IMR-90 (cell line): ENCODE results near the gene KLF12. TPM values are rescaled to one million over a fixed set of nuclear protein-coding genes. Genes with fewer than 3 reads are reported as not detected.

Source experiments
- ATAC-seq: fragments of 200-7000 bp; cut with Tn5 transposase; 2 replicates; pipeline ENCODE4 v1.9.1; 2020; ENCODE audit warnings: low read depth, mild to moderate bottlenecking, moderate library complexity
- BruUV-seq: library from RNA; stranded (reverse); fragments of 400-500 nt; replicated peaks from 2 replicates; lab custom pipeline; 2021; lab: Mats Ljungman, UMichigan
- CTCF ChIA-PET: fragments of 300-600 bp; formaldehyde crosslinking; extraction: SDS; loops from one replicate; lab custom pipeline; 2021; ENCODE audit warnings: antibody characterized with exemption; lab: Yijun Ruan, JAX
- POLR2A ChIA-PET: fragments of 300-600 bp; sonication (Branson Sonifier 250); formaldehyde crosslinking; loops from one replicate; lab custom pipeline; 2022; ENCODE audit warnings: antibody characterized with exemption; ENCODE audit not compliant: unreplicated experiment; lab: Charles Lee
- DNase-seq: peaks from one replicate; pipeline ENCODE4 v3.0.0; 2013
- H2AFZ ChIP-seq: replicated peaks from 2 replicates; pipeline ENCODE3; 2013; ENCODE audit warnings: low read length, mild to moderate bottlenecking; ENCODE audit not compliant: poor library complexity
- H2AK5ac ChIP-seq: 2 replicates; pipeline ENCODE4 v1.6.1; 2013; ENCODE audit warnings: low read depth, low read length, inconsistent platforms
- H2AK9ac ChIP-seq: replicated peaks from 2 replicates; pipeline ENCODE3; 2013; ENCODE audit warnings: mild to moderate bottlenecking, low read depth, low read length, moderate library complexity; ENCODE audit not compliant: poor library complexity
- H2BK120ac ChIP-seq: 2 replicates; pipeline ENCODE4 v1.6.1; 2013; ENCODE audit warnings: low read depth, low read length, inconsistent platforms
- H2BK15ac ChIP-seq: 3 replicates; pipeline ENCODE4 v1.6.1; 2013; ENCODE audit warnings: low read depth, low read length, inconsistent platforms
- H2BK20ac ChIP-seq: 2 replicates; pipeline ENCODE4 v1.6.1; 2013; ENCODE audit warnings: low read depth, mild to moderate bottlenecking, inconsistent platforms, low read length, moderate library complexity
- H2BK5ac ChIP-seq: 2 replicates; pipeline ENCODE4 v1.6.1; 2013; ENCODE audit warnings: mild to moderate bottlenecking, low read depth, low read length, inconsistent platforms; ENCODE audit not compliant: poor library complexity, severe bottlenecking
- H3K14ac ChIP-seq: replicated peaks from 2 replicates; pipeline ENCODE4 v1.6.1; 2013; ENCODE audit warnings: low read depth, low read length, inconsistent platforms
- H3K18ac ChIP-seq: 2 replicates; pipeline ENCODE4 v1.6.1; 2013; ENCODE audit warnings: low read depth, low read length, control low read depth
- H3K23ac ChIP-seq: 2 replicates; pipeline ENCODE4 v1.6.1; 2013; ENCODE audit warnings: low read depth, low read length, inconsistent platforms
- H3K27ac ChIP-seq: 2 replicates; pipeline ENCODE4 v1.5.1; 2013; ENCODE audit warnings: mild to moderate bottlenecking, control low read depth, low read length; ENCODE audit not compliant: insufficient read depth
- H3K27me3 ChIP-seq: 2 replicates; pipeline ENCODE4 v1.6.1; 2013; ENCODE audit warnings: low read length; ENCODE audit not compliant: control insufficient read depth, insufficient read depth
- H3K36me3 ChIP-seq: 2 replicates; pipeline ENCODE4 v1.6.1; 2013; ENCODE audit warnings: low read length, mixed read lengths; ENCODE audit not compliant: control insufficient read depth, insufficient read depth
- H3K4ac ChIP-seq: 2 replicates; pipeline ENCODE4 v1.6.1; 2013; ENCODE audit warnings: low read depth, low read length, inconsistent platforms
- H3K4me1 ChIP-seq: 2 replicates; pipeline ENCODE4 v1.6.1; 2013; ENCODE audit warnings: low read length, mixed read lengths; ENCODE audit not compliant: control insufficient read depth, insufficient read depth
- H3K4me2 ChIP-seq: 2 replicates; pipeline ENCODE4 v1.6.1; 2013; ENCODE audit warnings: low read depth, mild to moderate bottlenecking, control low read depth, low read length, moderate library complexity
- H3K4me3 ChIP-seq: 2 replicates; pipeline ENCODE4 v1.5.1; 2013; ENCODE audit warnings: low read depth, mild to moderate bottlenecking, control low read depth, low read length, moderate library complexity; ENCODE audit not compliant: insufficient read depth
- H3K56ac ChIP-seq: 2 replicates; pipeline ENCODE4 v1.6.1; 2013; ENCODE audit warnings: low read length, inconsistent platforms; ENCODE audit not compliant: insufficient read depth; ENCODE audit errors: extremely low read depth
- H3K79me1 ChIP-seq, 2 experiments: 2 replicates each; pipeline ENCODE4 v1.6.1; 2013; ENCODE audit warnings: low read length in 2 of 2, inconsistent platforms in 1 of 2, low read depth in 1 of 2
- H3K9ac ChIP-seq: 2 replicates; pipeline ENCODE4 v1.6.1; 2013; ENCODE audit warnings: low read depth, low read length, control low read depth
- H3K9me1 ChIP-seq: 2 replicates; pipeline ENCODE4 v1.6.1; 2013; ENCODE audit warnings: low read length, inconsistent platforms; ENCODE audit not compliant: insufficient read depth
- H3K9me3 ChIP-seq: 2 replicates; pipeline ENCODE4 v1.6.1; 2013; ENCODE audit warnings: low read length; ENCODE audit not compliant: control insufficient read depth, insufficient read depth
- H4K20me1 ChIP-seq: 2 replicates; pipeline ENCODE4 v1.6.1; 2013; ENCODE audit warnings: low read length, inconsistent platforms; ENCODE audit not compliant: insufficient read depth
- H4K5ac ChIP-seq: 2 replicates; pipeline ENCODE4 v1.6.1; 2013; ENCODE audit warnings: mild to moderate bottlenecking, low read depth, low read length, control low read depth
- H4K8ac ChIP-seq, 2 experiments: 2 replicates each; pipeline ENCODE4 v1.6.1; 2013; ENCODE audit warnings: low read depth in 2 of 2, low read length in 2 of 2, control low read depth in 1 of 2, inconsistent platforms in 1 of 2
- H4K91ac ChIP-seq: 2 replicates; pipeline ENCODE4 v1.6.1; 2013; ENCODE audit warnings: low read depth, low read length, inconsistent platforms; ENCODE audit not compliant: insufficient read depth
- BHLHE40 ChIP-seq: fragments of 150-350 bp; IDR thresholded peaks from 2 replicates; pipeline ENCODE4 v1.6.1; 2016; ENCODE audit warnings: mild to moderate bottlenecking, low read depth, low read length
- RAD21 ChIP-seq: IDR thresholded peaks from 2 replicates; pipeline ENCODE4 v1.6.1; 2012; ENCODE audit warnings: low read length, improper control_type of control experiment
- RFX5 ChIP-seq: IDR thresholded peaks from 2 replicates; pipeline ENCODE4 v1.8.0; 2012; ENCODE audit warnings: low read depth, mild to moderate bottlenecking, low read length, moderate library complexity
- SMC3 ChIP-seq: fragments of 150-350 bp; IDR thresholded peaks from 2 replicates; pipeline ENCODE4 v1.6.1; 2016; ENCODE audit warnings: low read depth, mild to moderate bottlenecking, antibody characterized with exemption, low read length, moderate library complexity
- USF2 ChIP-seq: fragments of 150-350 bp; IDR thresholded peaks from 2 replicates; pipeline ENCODE4 v1.6.1; 2017; ENCODE audit warnings: mild to moderate bottlenecking, antibody characterized with exemption, low read length, low read depth
- WGBS, 2 experiments: methylation state at CpG; one replicate each; pipeline versions ENCODE4 v1.1.5 to v1.1.7; 2013; ENCODE audit warnings: missing lambda C conversion rate in 2 of 2; ENCODE audit not compliant: insufficient read length in 1 of 2; ENCODE audit errors: extremely low coverage in 2 of 2; 5-methylcytosine and 5-hydroxymethylcytosine counted together
- dilution Hi-C: fragments of 300-500 bp; cut with HindIII; formaldehyde crosslinking; loops from one replicate; pipeline ENCODE4 v1.14.3; 2018; ENCODE audit warnings: low sequenced_read_pairs; ENCODE audit not compliant: unreplicated experiment
- in situ Hi-C: fragments of 300-500 bp; cut with MboI; formaldehyde crosslinking; loops from 3 replicates; pipeline ENCODE4 v1.14.3; 2019; ENCODE audit warnings: low sequenced_read_pairs, inconsistent platforms, mixed read lengths
- intact Hi-C: fragments of 100-400 bp; cut with micrococcal nuclease; formaldehyde crosslinking; loops from 2 replicates; pipeline ENCODE4 v1.10.0; 2022
- polyA plus RNA-seq, 3 experiments: library from polyadenylated mRNA; depleted of rRNA; stranded (reverse); fragments of >200 nt; gene quantifications; 2 replicates each; pipeline ENCODE4 v1.2.3, GENCODE V29; 2012; ENCODE audit warnings: low replicate concordance in 1 of 3
- total RNA-seq: library from RNA; depleted of rRNA; stranded (reverse); fragments of >200 nt; gene quantifications from 2 replicates; pipeline ENCODE4 v1.2.3, GENCODE V29; 2012

Gene KLF12
- total and polyA plus RNA-seq, 2 of the 4 experiments (the other 2 are of a cell fraction), result 8.8 to 44.8 TPM

GRCh38 chr13:74154981-74155380 lies 20.8 kb upstream of the KLF12 start:
- Histone ChIP-seq H2BK5ac (no peak overlapping the region), H4K5ac (no peak overlapping the region), H3K36me3 (no peaks in the 10 kb centered on the region), H4K8ac (no peak overlapping the region), H2BK120ac (no peak overlapping the region), H2BK15ac (no peak overlapping the region), H3K56ac (no peak overlapping the region), H3K79me1 (no peaks in the 10 kb centered on the region), H2AK9ac (no peak overlapping the region), H2AK5ac (no peak overlapping the region), H3K4me1 (peaks cover 8% of the 10 kb centered on the region), H3K4ac (no peak overlapping the region), H3K4me3 (no peak overlapping the region), H3K4me2 (no peak overlapping the region), H3K14ac (no peak overlapping the region), H3K18ac (no peak overlapping the region), H2BK20ac (no peak overlapping the region), H4K20me1 (no peaks in the 10 kb centered on the region), H3K9ac (no peak overlapping the region), H4K91ac (no peak overlapping the region), H2AFZ (no peak overlapping the region), H3K27me3 (no peaks in the 10 kb centered on the region), H3K27ac (no peak overlapping the region), H3K9me3 (no peaks in the 10 kb centered on the region), H3K9me1 (no peaks in the 10 kb centered on the region), H3K23ac (no peak overlapping the region)
- no TSS peak for BruUV-seq
- no CpG with 5 or more reads among the region's 3 CpGs for WGBS, 2 experiments
- intact Hi-C loops, result no loop called here
- dilution Hi-C loops, result no loop called here
- no peak for DNase-seq
- no peak for ATAC-seq
- in situ Hi-C loops, result no loop called here
- no peak for TF ChIP-seq RFX5
- TF ChIP-seq SMC3, result no peak
- no peak for TF ChIP-seq RAD21
- TF ChIP-seq BHLHE40, result no peak
- no peak for TF ChIP-seq USF2
- ChIA-PET POLR2A (no interaction called here), CTCF (interaction anchor here (0.5 to 1.1 kb wide), 2 partner anchors 132 to 137 kb away, joined by 3 to 6 read pairs; no protein-coding TSS in a partner anchor)
